ENCODE results near the gene IL1A. TPM values are rescaled to one million over a fixed set of nuclear protein-coding genes. Genes with fewer than 3 reads are reported as not detected.

Gene IL1A
- total and polyA plus RNA-seq, 4 experiments from 2014 or later: 0.15 TPM; not detected in 3

- no peak overlapping the region for H3K27ac ChIP-seq (ENCODE audit: low read depth, low read length)
- H3K4me3 ChIP-seq (ENCODE audit: low read length in 2 of 2): no peak overlapping the region
- Mint-ChIP-seq H3K4me1 (no peaks in the 10 kb centered on the region), H3K27me3 (peaks cover 0 to 2% of the 10 kb centered on the region in 2 donors), H3K27ac (peak overlapping the region in 1 of 7 donors; percentile 48), H3K36me3 (no peaks in the 10 kb centered on the region), H3K9me3 (peaks cover 0 to 1% (median 0%) of the 10 kb centered on the region in 8 donors), H3K4me3 (no peak overlapping the region)
- no peaks in the 10 kb centered on the region for H3K27me3 ChIP-seq (ENCODE audit: insufficient read depth, low read length)
- intact Hi-C loops (cut with micrococcal nuclease): no loop called here
- H3K4me1 ChIP-seq (ENCODE audit: insufficient read depth, low read length): no peaks in the 10 kb centered on the region
- H3K9me3 ChIP-seq (ENCODE audit: control insufficient read depth in 1 of 2, low read length in 2 of 2): no peaks in the 10 kb centered on the region
- ChIA-PET POLR2A (ENCODE audit: partially characterized antibody) (no interaction called here), CTCF (ENCODE audit: partially characterized antibody) (interaction anchor here (1.0 kb wide), 2 partner anchors 9 to 134 kb away, joined by 3 to 4 read pairs; no protein-coding TSS in a partner anchor)
- no peaks in the 10 kb centered on the region for H3K36me3 ChIP-seq (ENCODE audit: insufficient read depth, low read length)
- no peak for DNase-seq
Measured at GRCh38 chr2:112733456-112733855, 50.8 kb downstream of the IL1A start.

GRCh38 chr2:112731479-112731878, 52.8 kb downstream of the IL1A start:
- Histone ChIP-seq H3K4me3 (ENCODE audit: low read length in 2 of 2) (no peak overlapping the region), H3K4me1 (ENCODE audit: insufficient read depth, low read length) (no peaks in the 10 kb centered on the region), H3K9me3 (ENCODE audit: control insufficient read depth in 1 of 2, low read length in 2 of 2) (no peaks in the 10 kb centered on the region), H3K27me3 (ENCODE audit: insufficient read depth, low read length) (no peaks in the 10 kb centered on the region), H3K36me3 (ENCODE audit: insufficient read depth, low read length) (no peaks in the 10 kb centered on the region), H3K27ac (ENCODE audit: low read depth, low read length) (no peak overlapping the region)
- Mint-ChIP-seq H3K27ac (no peak overlapping the region), H3K4me3 (no peak overlapping the region), H3K27me3 (peaks cover 0 to 2% of the 10 kb centered on the region in 2 donors), H3K4me1 (peaks cover 0 to 5% (median 1%) of the 10 kb centered on the region in 4 donors), H3K9me3 (peaks cover 0 to 1% (median 0%) of the 10 kb centered on the region in 8 donors), H3K36me3 (no peaks in the 10 kb centered on the region)
- intact Hi-C loops (cut with micrococcal nuclease): no loop called here
- ChIA-PET CTCF (ENCODE audit: partially characterized antibody) (interaction anchor here (0.6 to 9.9 kb wide), 2 partner anchors 11 to 133 kb away, joined by 3 to 245 read pairs; no protein-coding TSS in a partner anchor), POLR2A (ENCODE audit: partially characterized antibody) (no interaction called here)
- no peak for DNase-seq

GRCh38 chr2:112730791-112731190, 53.5 kb downstream of the IL1A start:
- CTCF ChIA-PET (ENCODE audit: partially characterized antibody): interaction anchor here (0.8 to 9.9 kb wide), 6 partner anchors 11 to 132 kb away, joined by 3 to 245 read pairs (median 40); partner anchors contain the start of gene SLC20A1

GRCh38 chr2:112730216-112730615, 54.1 kb downstream of the IL1A start:
- Histone ChIP-seq H3K36me3 (ENCODE audit: insufficient read depth, low read length) (no peaks in the 10 kb centered on the region), H3K4me1 (ENCODE audit: insufficient read depth, low read length) (no peaks in the 10 kb centered on the region), H3K27me3 (ENCODE audit: insufficient read depth, low read length) (no peaks in the 10 kb centered on the region), H3K27ac (ENCODE audit: low read depth, low read length) (no peak overlapping the region), H3K4me3 (ENCODE audit: low read length in 2 of 2) (no peak overlapping the region), H3K9me3 (ENCODE audit: control insufficient read depth in 1 of 2, low read length in 2 of 2) (no peaks in the 10 kb centered on the region)
- Mint-ChIP-seq H3K36me3 (no peaks in the 10 kb centered on the region), H3K4me3 (no peak overlapping the region), H3K27ac (no peak overlapping the region), H3K27me3 (no peaks in the 10 kb centered on the region), H3K9me3 (peaks cover 0 to 1% (median 0%) of the 10 kb centered on the region in 8 donors), H3K4me1 (peaks cover 0 to 6% (median 1%) of the 10 kb centered on the region in 4 donors)
- no peak for DNase-seq
- POLR2A ChIA-PET (ENCODE audit: partially characterized antibody): interaction anchor here (0.7 kb wide), 1 partner anchor 130 kb away, joined by 3 read pairs; no protein-coding TSS in a partner anchor
- CTCF ChIA-PET (ENCODE audit: partially characterized antibody): interaction anchor here (0.8 to 9.9 kb wide), 8 partner anchors 11 to 155 kb away, joined by 3 to 245 read pairs (median 6); partner anchors contain the start of gene SLC20A1
- intact Hi-C loops (cut with micrococcal nuclease): no loop called here

More at GRCh38 chr2:112730791-112731190, 53.5 kb downstream of the IL1A start:
- Histone ChIP-seq H3K4me1 (ENCODE audit: insufficient read depth, low read length) (no peaks in the 10 kb centered on the region), H3K4me3 (ENCODE audit: low read length in 2 of 2) (no peak overlapping the region), H3K27ac (ENCODE audit: low read depth, low read length) (no peak overlapping the region), H3K36me3 (ENCODE audit: insufficient read depth, low read length) (no peaks in the 10 kb centered on the region), H3K27me3 (ENCODE audit: insufficient read depth, low read length) (no peaks in the 10 kb centered on the region), H3K9me3 (ENCODE audit: control insufficient read depth in 1 of 2, low read length in 2 of 2) (no peaks in the 10 kb centered on the region)
- intact Hi-C loops (cut with micrococcal nuclease): no loop called here
- POLR2A ChIA-PET (ENCODE audit: partially characterized antibody): interaction anchor here (0.7 kb wide), 1 partner anchor 131 kb away, joined by 3 read pairs; no protein-coding TSS in a partner anchor
- Mint-ChIP-seq H3K4me1 (peaks cover 0 to 6% (median 1%) of the 10 kb centered on the region in 4 donors), H3K4me3 (no peak overlapping the region), H3K27me3 (peaks cover 0 to 2% of the 10 kb centered on the region in 2 donors), H3K36me3 (no peaks in the 10 kb centered on the region), H3K27ac (peak overlapping the region in 1 of 7 donors; percentile 5), H3K9me3 (peaks cover 0 to 1% (median 0%) of the 10 kb centered on the region in 8 donors)
- no peak for DNase-seq

- Mint-ChIP-seq H3K4me3 (no peak overlapping the region), H3K4me1 (peaks cover 0 to 6% (median 1%) of the 10 kb centered on the region in 4 donors), H3K27ac (no peak overlapping the region), H3K36me3 (no peaks in the 10 kb centered on the region), H3K27me3 (no peaks in the 10 kb centered on the region), H3K9me3 (peaks cover 0 to 1% (median 0%) of the 10 kb centered on the region in 8 donors)
- H3K27ac ChIP-seq (ENCODE audit: low read depth, low read length): no peak overlapping the region
- DNase-seq: no peak
- no peaks in the 10 kb centered on the region for H3K36me3 ChIP-seq (ENCODE audit: insufficient read depth, low read length)
- no peaks in the 10 kb centered on the region for H3K27me3 ChIP-seq (ENCODE audit: insufficient read depth, low read length)
- H3K9me3 ChIP-seq (ENCODE audit: control insufficient read depth in 1 of 2, low read length in 2 of 2): no peaks in the 10 kb centered on the region
- ChIA-PET POLR2A (ENCODE audit: partially characterized antibody) (interaction anchor here (1.1 to 3.6 kb wide), 2 partner anchors 36 to 97 kb away, joined by 3 to 14 read pairs; no protein-coding TSS in a partner anchor), CTCF (ENCODE audit: partially characterized antibody) (interaction anchor here (0.9 to 9.9 kb wide), 14 partner anchors 9 to 157 kb away, joined by 3 to 245 read pairs (median 11); partner anchors contain the start of gene CHCHD5)
- H3K4me3 ChIP-seq (ENCODE audit: low read length in 2 of 2): no peak overlapping the region
- intact Hi-C loops (cut with micrococcal nuclease): loop anchor here (5.0 to 10.0 kb wide), 2 partner anchors 146 to 244 kb away; partner anchors contain the start of genes CHCHD5 and TTL
- H3K4me1 ChIP-seq (ENCODE audit: insufficient read depth, low read length): no peaks in the 10 kb centered on the region
Measured at GRCh38 chr2:112728378-112729175, 55.7 kb downstream of the IL1A start.

GRCh38 chr2:112728029-112728362, 56.3 kb downstream of the IL1A start:
- Histone ChIP-seq H3K4me1 (ENCODE audit: insufficient read depth, low read length) (no peaks in the 10 kb centered on the region), H3K9me3 (ENCODE audit: control insufficient read depth in 1 of 2, low read length in 2 of 2) (no peaks in the 10 kb centered on the region), H3K36me3 (ENCODE audit: insufficient read depth, low read length) (no peaks in the 10 kb centered on the region), H3K27me3 (ENCODE audit: insufficient read depth, low read length) (no peaks in the 10 kb centered on the region), H3K4me3 (ENCODE audit: low read length in 2 of 2) (no peak overlapping the region), H3K27ac (ENCODE audit: low read depth, low read length) (no peak overlapping the region)
- H3K27ac Mint-ChIP-seq: no peak overlapping the region
- H3K4me3 Mint-ChIP-seq: no peak overlapping the region
- CTCF ChIA-PET (ENCODE audit: partially characterized antibody): interaction anchor here (1.0 to 9.9 kb wide), 12 partner anchors 10 to 157 kb away, joined by 3 to 245 read pairs (median 14); partner anchors contain the start of gene CHCHD5
- intact Hi-C loops (cut with micrococcal nuclease): loop anchor here (5.0 to 10.0 kb wide), 2 partner anchors 146 to 243 kb away; partner anchors contain the start of genes CHCHD5 and TTL
- POLR2A ChIA-PET (ENCODE audit: partially characterized antibody): interaction anchor here (1.1 to 3.6 kb wide), 3 partner anchors 35 to 128 kb away, joined by 3 to 14 read pairs (median 13); no protein-coding TSS in a partner anchor
- peaks cover 0 to 6% (median 1%) of the 10 kb centered on the region in 4 donors for H3K4me1 Mint-ChIP-seq
- no peaks in the 10 kb centered on the region for H3K36me3 Mint-ChIP-seq
- no peak for DNase-seq
- H3K27me3 Mint-ChIP-seq: no peaks in the 10 kb centered on the region
- peaks cover 0 to 1% (median 0%) of the 10 kb centered on the region in 8 donors for H3K9me3 Mint-ChIP-seq

Data from CD4-positive, alpha-beta memory T cell (primary cell).